Natural killer cell treated with Interleukin-12 subunit alpha and Interleukin-12 subunit beta and Interleukin-15 and Interleukin-18, amount 100 ng/mL, for 72 hours (primary cell): ENCODE data around the gene BLTP1. TPM values are rescaled to one million over a fixed set of nuclear protein-coding genes. Genes with fewer than 3 reads are reported as not detected.
"Not testable (repeated sequence)": the region's sequence is repeated elsewhere in the genome, so short reads cannot be mapped to it uniquely, and the experiment has no call there.

Source experiments
- ATAC-seq, 2 donors: fragments of 150-1000 bp; cut with Tn5 transposase in 1 of 2; sonication (Bioruptor Pico), chemical (Tn5 transposase) in 1 of 2; 2 replicates each; pipeline ENCODE4 v1.10.0; 2021
- DNase-seq: peaks from one replicate; pipeline ENCODE4 v3.0.0; 2022; ENCODE audit warnings: low spot score
- H3K27ac Mint-ChIP-seq, 2 donors: 1 replicate in 1 of 2; 2 replicates in 1 of 2; pipeline ENCODE4 v1.8.0; 2022; ENCODE audit warnings: mixed read lengths in 2 of 2, mild to moderate bottlenecking in 1 of 2, moderate library complexity in 1 of 2
- H3K27me3 Mint-ChIP-seq, 2 donors: 1 replicate in 1 of 2; 2 replicates in 1 of 2; pipeline ENCODE4 v1.8.0; 2022; ENCODE audit warnings: mixed read lengths in 2 of 2
- H3K36me3 Mint-ChIP-seq: one replicate; pipeline ENCODE4 v1.8.0; 2022; ENCODE audit warnings: mixed read lengths
- H3K4me1 Mint-ChIP-seq, 2 donors: 1 replicate in 1 of 2; 2 replicates in 1 of 2; pipeline ENCODE4 v1.8.0; 2022; ENCODE audit warnings: low read depth in 2 of 2, mixed read lengths in 2 of 2, mild to moderate bottlenecking in 1 of 2
- H3K4me3 Mint-ChIP-seq: one replicate; pipeline ENCODE4 v1.8.0; 2022; ENCODE audit warnings: mixed read lengths
- H3K9me3 Mint-ChIP-seq: 2 replicates; pipeline ENCODE4 v1.8.0; 2022; ENCODE audit warnings: mixed read lengths
- total RNA-seq, 2 donors: library from RNA; stranded (reverse); gene quantifications; one replicate each; pipeline ENCODE4 v1.2.3, GENCODE V29; 2022

Gene BLTP1, protein sequence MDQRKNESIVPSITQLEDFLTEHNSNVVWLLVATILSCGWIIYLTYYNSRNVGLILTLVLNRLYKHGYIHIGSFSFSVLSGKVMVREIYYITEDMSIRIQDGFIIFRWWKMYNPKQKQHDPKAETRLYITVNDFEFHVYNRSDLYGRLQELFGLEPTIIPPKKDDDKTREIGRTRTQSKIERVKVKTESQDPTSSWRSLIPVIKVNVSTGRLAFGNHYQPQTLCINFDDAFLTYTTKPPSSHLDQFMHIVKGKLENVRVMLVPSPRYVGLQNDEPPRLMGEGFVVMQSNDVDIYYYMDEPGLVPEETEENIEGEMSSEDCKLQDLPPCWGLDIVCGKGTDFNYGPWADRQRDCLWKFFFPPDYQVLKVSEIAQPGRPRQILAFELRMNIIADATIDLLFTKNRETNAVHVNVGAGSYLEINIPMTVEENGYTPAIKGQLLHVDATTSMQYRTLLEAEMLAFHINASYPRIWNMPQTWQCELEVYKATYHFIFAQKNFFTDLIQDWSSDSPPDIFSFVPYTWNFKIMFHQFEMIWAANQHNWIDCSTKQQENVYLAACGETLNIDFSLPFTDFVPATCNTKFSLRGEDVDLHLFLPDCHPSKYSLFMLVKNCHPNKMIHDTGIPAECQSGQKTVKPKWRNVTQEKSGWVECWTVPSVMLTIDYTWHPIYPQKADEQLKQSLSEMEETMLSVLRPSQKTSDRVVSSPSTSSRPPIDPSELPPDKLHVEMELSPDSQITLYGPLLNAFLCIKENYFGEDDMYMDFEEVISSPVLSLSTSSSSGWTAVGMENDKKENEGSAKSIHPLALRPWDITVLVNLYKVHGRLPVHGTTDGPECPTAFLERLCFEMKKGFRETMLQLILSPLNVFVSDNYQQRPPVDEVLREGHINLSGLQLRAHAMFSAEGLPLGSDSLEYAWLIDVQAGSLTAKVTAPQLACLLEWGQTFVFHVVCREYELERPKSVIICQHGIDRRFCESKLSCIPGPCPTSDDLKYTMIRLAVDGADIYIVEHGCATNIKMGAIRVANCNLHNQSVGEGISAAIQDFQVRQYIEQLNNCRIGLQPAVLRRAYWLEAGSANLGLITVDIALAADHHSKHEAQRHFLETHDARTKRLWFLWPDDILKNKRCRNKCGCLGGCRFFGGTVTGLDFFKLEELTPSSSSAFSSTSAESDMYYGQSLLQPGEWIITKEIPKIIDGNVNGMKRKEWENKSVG (N-terminal part only)
- total RNA-seq: 10 to 100 TPM; 34.9 to 45.2 TPM

DNA sequence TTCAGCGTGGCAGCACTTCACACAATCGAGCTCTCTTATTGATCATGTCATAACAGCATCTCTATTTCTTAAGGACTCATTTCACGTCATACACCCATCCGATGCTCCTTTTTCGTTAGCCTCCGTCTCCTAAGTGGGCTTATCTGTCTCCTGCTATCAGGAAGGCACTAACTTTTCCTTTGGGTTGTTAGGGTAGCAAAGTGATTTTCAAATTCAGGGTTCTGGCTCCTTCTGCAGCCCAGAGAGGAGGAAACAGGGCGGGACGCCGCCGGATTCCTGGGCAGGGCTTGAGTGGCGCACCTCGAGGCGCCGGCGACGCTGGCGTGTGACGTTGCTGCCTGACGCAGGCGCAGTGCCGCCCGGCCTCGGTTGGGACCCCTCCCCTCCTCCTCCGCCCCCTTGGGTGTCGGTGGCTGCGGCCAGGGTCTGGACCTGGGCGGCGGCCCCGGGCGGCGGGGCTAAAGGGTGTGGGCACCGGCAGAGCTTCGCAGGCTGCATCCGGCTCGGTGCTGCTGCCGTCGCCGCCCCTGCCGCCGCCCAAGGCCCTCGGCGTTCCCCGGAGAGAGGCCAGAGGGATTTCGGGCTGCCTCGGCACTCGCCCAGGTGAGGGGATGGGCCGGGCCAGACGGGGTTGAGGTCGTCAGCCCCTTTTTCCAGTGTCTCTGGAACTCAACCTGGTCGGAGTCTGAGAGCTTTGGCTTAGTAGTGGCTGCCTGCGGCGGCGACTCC, at the start of gene BLTP1:
TSS of gene BLTP1 (plus strand) at position 350 of the 729 bp plus-strand sequence. CDS start 18,317 bp downstream, outside the sequence.
- Mint-ChIP-seq H3K27ac (peak within 1 kb of the TSS; percentile 78 to 96), H3K27me3 (no peaks in the 10 kb centered on the region), H3K9me3 (no peaks in the 10 kb centered on the region), H3K4me1 (peaks cover 41 to 52% of the 10 kb centered on the region in 2 donors), H3K36me3 (peaks cover 13% of the 10 kb centered on the region), H3K4me3 (peak within 1 kb of the TSS; percentile 96)
- DNase-seq (peak; percentile 88), ATAC-seq (peak; percentile 98)

DNA sequence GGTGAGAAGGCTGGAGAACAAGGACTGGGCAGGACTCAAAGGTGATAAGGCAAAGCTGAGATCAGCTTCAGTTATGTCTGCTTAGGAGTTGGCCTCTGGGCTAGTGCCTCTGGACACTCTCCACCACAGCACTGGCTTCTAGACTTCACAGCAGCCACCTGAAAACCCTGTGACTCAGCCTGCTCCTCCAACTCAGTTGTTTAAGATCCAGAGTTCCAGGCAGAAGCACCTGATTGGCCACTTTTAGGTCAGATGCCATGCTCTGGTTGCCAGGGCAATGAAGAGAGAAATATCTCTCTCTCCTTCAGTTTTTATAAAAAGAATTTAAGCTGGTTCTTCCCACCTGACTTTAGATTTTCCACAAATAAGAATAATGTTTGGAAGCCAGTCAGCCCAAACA, 47.9 kb upstream of the BLTP1 start:
- no peaks in the 10 kb centered on the region for H3K4me1 Mint-ChIP-seq
- no peak overlapping the region for H3K27ac Mint-ChIP-seq
- ATAC-seq (no peak), DNase-seq (no peak)
- peaks cover 15 to 20% of the 10 kb centered on the region in 2 donors for H3K27me3 Mint-ChIP-seq
- H3K36me3 Mint-ChIP-seq: no peaks in the 10 kb centered on the region
- H3K9me3 Mint-ChIP-seq: no peaks in the 10 kb centered on the region
- H3K4me3 Mint-ChIP-seq: no peak overlapping the region

DNA sequence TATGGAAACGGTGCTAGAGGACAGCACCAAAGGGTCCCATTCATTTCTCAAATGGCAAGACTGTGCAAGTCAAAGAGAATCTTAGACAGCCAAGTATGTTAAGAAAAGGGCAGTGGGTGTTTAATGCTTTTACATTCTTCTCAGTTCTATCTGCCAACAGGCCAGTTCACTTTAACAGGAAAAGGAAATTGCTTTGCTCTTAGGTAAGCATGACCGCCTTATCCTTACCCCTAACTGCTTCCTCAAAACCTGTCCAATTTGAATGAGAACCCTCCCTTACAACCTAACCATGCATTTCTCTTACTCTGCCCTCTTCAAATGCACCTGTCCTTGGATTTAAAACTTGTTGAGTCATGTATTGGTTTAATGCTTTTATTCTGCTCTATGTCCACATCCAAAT, 44.5 kb upstream of the BLTP1 start:
- Mint-ChIP-seq H3K9me3 (no peaks in the 10 kb centered on the region), H3K36me3 (no peaks in the 10 kb centered on the region), H3K4me1 (no peaks in the 10 kb centered on the region), H3K27me3 (peaks cover 6 to 12% of the 10 kb centered on the region in 2 donors), H3K4me3 (no peak overlapping the region), H3K27ac (no peak overlapping the region)
- ATAC-seq (no peak), DNase-seq (no peak)

DNA sequence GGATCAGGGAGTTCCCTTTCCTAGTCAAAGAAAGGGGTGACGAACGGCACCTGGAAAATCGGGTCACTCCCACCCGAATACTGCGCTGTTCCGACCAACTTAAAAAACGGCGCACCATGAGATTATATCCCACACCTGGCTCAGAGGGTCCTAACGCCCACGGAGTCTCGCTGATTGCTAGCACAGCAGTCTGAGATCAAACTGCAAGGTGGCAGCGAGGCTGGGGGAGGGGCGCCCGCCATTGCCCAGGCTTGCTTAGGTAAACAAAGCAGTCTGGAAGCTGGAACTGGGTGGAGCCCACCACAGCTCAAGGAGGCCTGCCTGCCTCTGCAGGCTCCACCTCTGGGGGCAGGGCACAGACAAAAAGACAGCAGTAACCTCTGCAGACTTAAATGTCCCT, 41.8 kb upstream of the BLTP1 start:
- not testable (repeated sequence) for H3K4me3 Mint-ChIP-seq, DNase-seq, ATAC-seq, H3K9me3 Mint-ChIP-seq, H3K27ac Mint-ChIP-seq, H3K4me1 Mint-ChIP-seq, H3K27me3 Mint-ChIP-seq, H3K36me3 Mint-ChIP-seq

DNA sequence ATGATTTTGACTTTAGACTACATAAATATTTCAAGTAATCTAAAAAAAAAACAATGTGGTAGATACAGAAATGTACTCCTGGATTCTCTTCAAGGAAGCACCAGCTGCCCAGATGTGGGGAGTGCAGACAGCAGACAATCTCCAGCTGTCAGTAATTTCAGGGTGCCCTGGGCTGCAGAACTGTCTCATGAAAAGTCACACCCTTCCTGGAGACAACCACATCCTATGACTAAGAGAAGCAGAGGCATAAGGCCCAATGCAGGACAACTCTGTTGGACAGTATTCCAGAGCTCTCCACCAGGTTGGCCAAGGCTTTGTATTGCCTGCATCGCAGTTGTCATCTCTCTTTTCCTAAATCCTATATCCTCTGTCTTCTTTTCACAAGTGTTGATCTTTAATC, 34.4 kb upstream of the BLTP1 start:
- peaks cover 15 to 18% of the 10 kb centered on the region in 2 donors for H3K4me1 Mint-ChIP-seq
- ATAC-seq (peak; percentile 67 to 84), DNase-seq (no peak)
- peaks cover 3% of the 10 kb centered on the region for H3K9me3 Mint-ChIP-seq
- no peaks in the 10 kb centered on the region for H3K27me3 Mint-ChIP-seq
- H3K36me3 Mint-ChIP-seq: peaks cover 7% of the 10 kb centered on the region
- no peak overlapping the region for H3K27ac Mint-ChIP-seq
- H3K4me3 Mint-ChIP-seq: peak overlapping the region; percentile 27

DNA sequence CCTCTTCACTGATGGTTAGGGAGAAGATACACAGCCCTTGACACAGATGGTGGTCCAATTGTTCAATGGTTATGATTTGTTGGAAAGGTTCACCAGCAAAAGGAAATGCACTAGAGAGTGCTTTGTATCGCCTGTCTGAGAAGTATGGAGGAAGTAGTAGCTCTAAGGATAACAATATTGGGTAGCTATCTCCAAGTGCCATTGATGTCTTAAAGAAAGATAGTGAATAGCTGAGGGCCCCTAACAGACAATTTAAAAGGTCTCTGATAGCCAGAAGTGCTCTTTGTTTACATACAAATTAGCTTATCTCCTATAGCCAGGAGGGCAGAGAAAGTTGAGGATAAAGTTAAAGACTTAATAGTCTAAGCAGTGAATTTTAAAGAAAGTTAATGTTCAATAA, 33.9 kb upstream of the BLTP1 start:
- no peak for DNase-seq
- no peak for ATAC-seq
- Mint-ChIP-seq H3K27me3 (no peaks in the 10 kb centered on the region), H3K4me1 (peaks cover 15 to 18% of the 10 kb centered on the region in 2 donors), H3K4me3 (peak overlapping the region; percentile 18), H3K27ac (no peak overlapping the region), H3K36me3 (peaks cover 7% of the 10 kb centered on the region), H3K9me3 (peaks cover 3% of the 10 kb centered on the region)

DNA sequence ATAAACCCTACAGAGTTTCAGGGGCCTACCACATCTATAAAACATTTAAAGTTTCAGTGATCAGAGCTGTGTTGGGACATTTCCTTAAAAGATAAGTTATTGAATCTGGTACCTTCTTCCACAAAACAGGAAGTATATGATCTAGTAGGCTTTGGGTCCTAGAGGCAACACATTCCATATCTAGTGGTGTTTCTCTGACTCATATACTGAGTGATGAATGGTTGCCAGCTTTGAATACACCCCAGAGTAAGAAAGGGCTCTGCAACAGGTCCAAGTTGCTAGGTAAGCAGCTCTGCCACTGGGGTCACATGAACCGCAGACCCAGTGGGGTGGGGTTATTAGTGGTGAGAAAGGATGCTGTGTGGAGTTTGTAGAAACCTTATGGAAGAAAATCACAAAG, 32.4 kb upstream of the BLTP1 start:
- Mint-ChIP-seq H3K4me3 (no peak overlapping the region), H3K9me3 (peaks cover 7% of the 10 kb centered on the region), H3K4me1 (peaks cover 15 to 18% of the 10 kb centered on the region in 2 donors), H3K27ac (no peak overlapping the region), H3K36me3 (peaks cover 17% of the 10 kb centered on the region), H3K27me3 (peaks cover 0 to 3% of the 10 kb centered on the region in 2 donors)
- no peak for DNase-seq
- no peak for ATAC-seq

DNA sequence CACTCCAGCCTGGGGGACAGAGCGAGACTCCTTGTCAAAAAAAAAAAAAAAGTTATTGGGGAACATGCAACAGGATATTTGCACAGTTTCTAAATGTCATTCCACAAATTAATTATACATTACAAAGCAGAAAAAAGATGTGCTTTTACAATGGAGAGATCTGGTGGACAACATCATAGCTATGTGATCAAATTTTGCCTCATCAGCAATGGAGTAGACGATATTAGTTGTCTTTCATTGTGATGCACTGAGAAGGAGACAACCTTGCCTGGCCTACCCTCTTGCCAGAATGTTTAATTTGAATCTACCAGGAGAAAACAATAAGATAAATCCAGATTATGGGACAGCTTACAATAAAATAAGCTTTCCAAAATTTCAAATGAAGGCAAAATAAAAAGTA, 30.5 kb upstream of the BLTP1 start:
- Mint-ChIP-seq H3K27me3 (peaks cover 0 to 3% of the 10 kb centered on the region in 2 donors), H3K36me3 (peaks cover 18% of the 10 kb centered on the region), H3K4me1 (peaks cover 13 to 15% of the 10 kb centered on the region in 2 donors), H3K9me3 (peaks cover 7% of the 10 kb centered on the region), H3K27ac (no peak overlapping the region), H3K4me3 (no peak overlapping the region)
- DNase-seq (no peak), ATAC-seq (no peak)

DNA sequence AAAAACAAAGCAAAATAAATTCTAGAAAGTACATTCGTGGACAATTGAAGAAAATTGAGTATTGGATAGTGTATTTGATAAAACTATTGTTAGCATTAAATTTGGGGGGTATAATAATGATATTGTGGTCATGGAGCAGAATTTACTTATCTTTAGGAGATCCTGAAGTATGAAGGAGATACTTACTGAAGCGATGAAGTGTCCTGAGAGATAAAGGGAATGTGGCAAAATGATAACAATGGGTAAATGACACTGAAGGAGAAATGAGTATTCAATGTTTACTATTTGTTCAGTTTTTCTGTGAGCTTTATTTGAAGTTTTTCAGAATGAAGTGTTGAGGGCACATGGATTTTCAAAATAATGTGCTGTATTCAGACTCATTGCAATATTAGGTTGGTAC, 30.0 kb upstream of the BLTP1 start:
- Mint-ChIP-seq H3K36me3 (peaks cover 18% of the 10 kb centered on the region), H3K4me1 (peaks cover 10 to 12% of the 10 kb centered on the region in 2 donors), H3K9me3 (peaks cover 7% of the 10 kb centered on the region), H3K4me3 (no peak overlapping the region), H3K27ac (no peak overlapping the region), H3K27me3 (peaks cover 0 to 3% of the 10 kb centered on the region in 2 donors)
- DNase-seq: no peak
- ATAC-seq: no peak

DNA sequence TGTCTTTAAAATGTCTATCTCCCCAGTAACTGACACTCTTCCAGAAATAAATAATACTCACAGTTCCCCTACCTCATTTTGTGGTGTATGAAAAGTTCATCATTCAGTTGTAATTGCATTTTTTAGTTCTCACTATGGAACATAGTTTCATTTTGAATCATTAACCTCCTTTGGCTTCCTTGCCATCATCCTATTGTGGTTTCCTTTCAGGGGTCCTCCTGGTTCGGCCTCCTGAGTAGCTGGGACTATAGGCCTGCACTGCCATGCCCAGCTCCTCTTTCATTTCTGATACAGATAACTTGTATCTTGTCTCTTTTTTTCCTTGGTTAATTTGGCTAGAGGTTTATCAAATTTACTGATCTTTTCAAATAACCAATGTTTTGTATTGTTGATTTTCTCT, 23.1 kb upstream of the BLTP1 start:
- peaks cover 9% of the 10 kb centered on the region for H3K9me3 Mint-ChIP-seq
- DNase-seq (no peak), ATAC-seq (peak in 1 of 2 donors; percentile 52)
- peaks cover 0 to 3% of the 10 kb centered on the region in 2 donors for H3K27me3 Mint-ChIP-seq
- H3K27ac Mint-ChIP-seq: peak overlapping the region in 1 of 2 donors; percentile 8
- peaks cover 11 to 30% of the 10 kb centered on the region in 2 donors for H3K4me1 Mint-ChIP-seq
- peak overlapping the region; percentile 29 for H3K4me3 Mint-ChIP-seq
- peaks cover 15% of the 10 kb centered on the region for H3K36me3 Mint-ChIP-seq

DNA sequence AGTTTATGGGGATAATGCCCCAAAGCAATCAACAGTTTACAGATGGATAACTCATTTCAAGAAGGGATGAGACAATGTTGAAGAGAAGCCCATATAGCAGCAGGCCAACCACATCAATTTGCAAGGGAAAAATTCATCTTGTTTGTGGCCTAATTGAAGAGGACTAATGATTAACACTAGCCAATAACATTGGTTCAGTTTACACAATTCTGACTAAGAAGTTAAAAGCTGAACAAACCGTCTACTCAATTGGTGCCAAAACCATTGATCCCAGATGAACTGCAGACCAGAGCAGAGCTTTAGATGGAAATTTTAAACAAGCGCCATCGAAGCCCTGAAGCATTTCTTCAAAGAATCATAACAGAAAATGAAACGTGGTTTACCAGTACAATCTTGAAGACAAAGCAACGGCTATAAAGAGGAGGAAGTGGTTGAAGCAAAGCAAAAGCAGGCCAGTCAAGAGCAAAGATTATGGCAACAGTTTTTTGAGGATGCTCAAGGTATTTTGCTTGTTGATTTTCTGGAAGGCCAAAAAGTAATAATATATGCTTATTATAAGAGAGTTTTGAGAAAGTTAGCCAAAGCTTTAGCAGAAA, 20.5 kb upstream of the BLTP1 start:
- Mint-ChIP-seq H3K27me3 (no peaks in the 10 kb centered on the region), H3K4me3 (peak overlapping the region; percentile 60), H3K4me1 (peaks cover 11 to 30% of the 10 kb centered on the region in 2 donors), H3K36me3 (peaks cover 9% of the 10 kb centered on the region), H3K27ac (peak overlapping the region in 1 of 2 donors; percentile 75), H3K9me3 (peaks cover 5% of the 10 kb centered on the region)
- ATAC-seq (peak in 1 of 2 donors; percentile 64), DNase-seq (no peak)

DNA sequence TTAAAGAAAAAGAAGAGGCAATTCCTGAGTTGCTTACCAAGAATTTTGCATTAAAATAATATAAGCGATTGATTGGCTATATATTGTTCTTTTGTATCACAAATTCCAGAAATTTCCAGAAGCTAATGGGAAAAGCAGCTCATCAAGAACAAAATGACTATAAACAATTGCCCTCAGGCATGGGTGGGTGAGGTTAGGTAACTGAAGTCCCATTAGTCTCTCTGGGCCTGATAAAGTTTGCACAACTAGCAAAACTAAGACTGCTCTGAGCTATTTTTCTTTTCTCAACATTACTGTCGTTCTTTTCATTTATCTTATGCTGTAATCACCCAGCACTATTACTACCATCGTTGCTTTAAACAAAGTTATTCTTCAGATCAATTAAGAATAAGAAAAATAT, 19.2 kb upstream of the BLTP1 start:
- Mint-ChIP-seq H3K36me3 (peaks cover 9% of the 10 kb centered on the region), H3K27ac (no peak overlapping the region), H3K4me3 (no peak overlapping the region), H3K9me3 (peaks cover 5% of the 10 kb centered on the region), H3K4me1 (peaks cover 11 to 30% of the 10 kb centered on the region in 2 donors), H3K27me3 (no peaks in the 10 kb centered on the region)
- ATAC-seq: no peak
- DNase-seq: no peak
